Lower lobe of right lung (tissue), 2 donors: ENCODE results near the gene ATP2B3. TPM values are rescaled to one million over a fixed set of nuclear protein-coding genes. Genes with fewer than 3 reads are reported as not detected.

Experiments used
- ATAC-seq, 2 donors: fragments of 200-7000 bp; cut with Tn5 transposase; one replicate each; pipeline ENCODE4 v1.9.1; 2020 to 2022; ENCODE audit warnings: mild to moderate bottlenecking in 2 of 2, moderate library complexity in 2 of 2
- DNase-seq: peaks from one replicate; pipeline ENCODE4 v3.0.0-alpha.2; 2020
- H3K27ac ChIP-seq: fragments of 200-600 bp; one replicate; pipeline ENCODE4 v1.8.0; 2022
- H3K27me3 ChIP-seq: fragments of 200-600 bp; one replicate; pipeline ENCODE4 v1.8.0; 2022; ENCODE audit warnings: low read depth
- H3K36me3 ChIP-seq: fragments of 200-600 bp; one replicate; pipeline ENCODE4 v1.8.0; 2022; ENCODE audit warnings: mild to moderate bottlenecking
- H3K4me1 ChIP-seq: fragments of 200-600 bp; one replicate; pipeline ENCODE4 v1.8.0; 2022
- H3K4me3 ChIP-seq: fragments of 200-600 bp; one replicate; pipeline ENCODE4 v1.8.0; 2022; ENCODE audit warnings: mild to moderate bottlenecking
- H3K9me3 ChIP-seq: fragments of 200-600 bp; one replicate; pipeline ENCODE4 v1.8.0; 2022
- CTCF ChIP-seq: fragments of 200-600 bp; IDR thresholded peaks from one replicate; pipeline ENCODE4 v1.8.0; 2022; ENCODE audit warnings: antibody characterized with exemption, mild to moderate bottlenecking
- intact Hi-C: fragments of 100-400 bp; cut with DNase I; formaldehyde crosslinking; loops from one replicate; pipeline ENCODE4 v1.11.0; 2022
- total RNA-seq: library from RNA; stranded (reverse); fragmentation: NEBNext Ultra II Directional; extraction: Animal tissue kit (Norgen Biotek cat#: 25700); gene quantifications from one replicate; pipeline ENCODE4 v1.2.1, GENCODE V29; 2021
- donor health status: DM: no; HTN: yes; CAD: no; lungs with severe emphysema.

The ATP2B3 gene
- total RNA-seq, 1 donor from 2014 or later: not detected

GRCh38 chrX:153539979-153540358 lies 22.5 kb downstream of the ATP2B3 start:
- DNase-seq (no peak), ATAC-seq (no peak)
- H3K27ac ChIP-seq: no peak overlapping the region
- intact Hi-C loops: no loop called here
- H3K36me3 ChIP-seq: no peaks in the 10 kb centered on the region
- no peaks in the 10 kb centered on the region for H3K4me1 ChIP-seq
- peaks cover 10% of the 10 kb centered on the region for H3K27me3 ChIP-seq
- H3K9me3 ChIP-seq: no peaks in the 10 kb centered on the region
- no peak overlapping the region for H3K4me3 ChIP-seq
- TF ChIP-seq CTCF: no peak

GRCh38 chrX:153544727-153545126 lies 27.3 kb downstream of the ATP2B3 start:
- TF ChIP-seq CTCF: no peak
- no peak overlapping the region for H3K27ac ChIP-seq
- no peaks in the 10 kb centered on the region for H3K27me3 ChIP-seq
- ATAC-seq: no peak
- intact Hi-C loops: no loop called here
- DNase-seq: no peak
- H3K9me3 ChIP-seq: no peaks in the 10 kb centered on the region
- no peaks in the 10 kb centered on the region for H3K4me1 ChIP-seq
- H3K4me3 ChIP-seq: no peak overlapping the region
- H3K36me3 ChIP-seq: no peaks in the 10 kb centered on the region

- H3K36me3 ChIP-seq: no peaks in the 10 kb centered on the region
- ATAC-seq: no peak
- H3K27me3 ChIP-seq: no peaks in the 10 kb centered on the region
- no peak for DNase-seq
- no peaks in the 10 kb centered on the region for H3K4me1 ChIP-seq
- no peak for TF ChIP-seq CTCF
- intact Hi-C loops: no loop called here
- no peaks in the 10 kb centered on the region for H3K9me3 ChIP-seq
- no peak overlapping the region for H3K4me3 ChIP-seq
- no peak overlapping the region for H3K27ac ChIP-seq
Observed at GRCh38 chrX:153546386-153546785, 28.9 kb downstream of the ATP2B3 start.

- Histone ChIP-seq H3K27ac (no peak overlapping the region), H3K9me3 (no peaks in the 10 kb centered on the region), H3K4me1 (no peaks in the 10 kb centered on the region), H3K27me3 (no peaks in the 10 kb centered on the region), H3K36me3 (no peaks in the 10 kb centered on the region), H3K4me3 (no peak overlapping the region)
- no peak for TF ChIP-seq CTCF
- ATAC-seq (no peak), DNase-seq (no peak)
- intact Hi-C loops: no loop called here
Observed at GRCh38 chrX:153547195-153547594, 29.8 kb downstream of the ATP2B3 start.

- Histone ChIP-seq H3K27me3 (no peaks in the 10 kb centered on the region), H3K27ac (no peak overlapping the region), H3K4me1 (no peaks in the 10 kb centered on the region), H3K4me3 (no peak overlapping the region), H3K36me3 (no peaks in the 10 kb centered on the region), H3K9me3 (no peaks in the 10 kb centered on the region)
- TF ChIP-seq CTCF: no peak
- DNase-seq (no peak), ATAC-seq (no peak)
- intact Hi-C loops: no loop called here
Observed at GRCh38 chrX:153549231-153549630, 31.8 kb downstream of the ATP2B3 start.

- no peak for DNase-seq
- intact Hi-C loops: no loop called here
- H3K9me3 ChIP-seq: no peaks in the 10 kb centered on the region
- no peak for ATAC-seq
- no peak overlapping the region for H3K4me3 ChIP-seq
- H3K36me3 ChIP-seq: no peaks in the 10 kb centered on the region
- no peaks in the 10 kb centered on the region for H3K4me1 ChIP-seq
- H3K27ac ChIP-seq: no peak overlapping the region
- TF ChIP-seq CTCF: no peak
- no peaks in the 10 kb centered on the region for H3K27me3 ChIP-seq
Observed at GRCh38 chrX:153549807-153550206, 32.4 kb downstream of the ATP2B3 start.
